Epithelial cell of esophagus (primary cell): ENCODE data around the gene TLK1.

ENCODE experiments used
- DNase-seq: peaks from one replicate; pipeline ENCODE4 v3.0.0; 2010; ENCODE audit warnings: low read depth
- H3K4me3 ChIP-seq: 2 replicates; pipeline ENCODE4 v1.5.1; 2011; ENCODE audit warnings: mild to moderate bottlenecking, low read length, control low read depth
- TF ChIP-seq, protein P1 (sequence below): IDR thresholded peaks from 2 replicates; pipeline ENCODE4 v1.5.1; 2011; ENCODE audit warnings: low read depth, mild to moderate bottlenecking, low read length, control low read depth, inconsistent platforms; ENCODE audit not compliant: insufficient read depth; ENCODE audit errors: missing control alignments

The TLK1 gene

DNA sequence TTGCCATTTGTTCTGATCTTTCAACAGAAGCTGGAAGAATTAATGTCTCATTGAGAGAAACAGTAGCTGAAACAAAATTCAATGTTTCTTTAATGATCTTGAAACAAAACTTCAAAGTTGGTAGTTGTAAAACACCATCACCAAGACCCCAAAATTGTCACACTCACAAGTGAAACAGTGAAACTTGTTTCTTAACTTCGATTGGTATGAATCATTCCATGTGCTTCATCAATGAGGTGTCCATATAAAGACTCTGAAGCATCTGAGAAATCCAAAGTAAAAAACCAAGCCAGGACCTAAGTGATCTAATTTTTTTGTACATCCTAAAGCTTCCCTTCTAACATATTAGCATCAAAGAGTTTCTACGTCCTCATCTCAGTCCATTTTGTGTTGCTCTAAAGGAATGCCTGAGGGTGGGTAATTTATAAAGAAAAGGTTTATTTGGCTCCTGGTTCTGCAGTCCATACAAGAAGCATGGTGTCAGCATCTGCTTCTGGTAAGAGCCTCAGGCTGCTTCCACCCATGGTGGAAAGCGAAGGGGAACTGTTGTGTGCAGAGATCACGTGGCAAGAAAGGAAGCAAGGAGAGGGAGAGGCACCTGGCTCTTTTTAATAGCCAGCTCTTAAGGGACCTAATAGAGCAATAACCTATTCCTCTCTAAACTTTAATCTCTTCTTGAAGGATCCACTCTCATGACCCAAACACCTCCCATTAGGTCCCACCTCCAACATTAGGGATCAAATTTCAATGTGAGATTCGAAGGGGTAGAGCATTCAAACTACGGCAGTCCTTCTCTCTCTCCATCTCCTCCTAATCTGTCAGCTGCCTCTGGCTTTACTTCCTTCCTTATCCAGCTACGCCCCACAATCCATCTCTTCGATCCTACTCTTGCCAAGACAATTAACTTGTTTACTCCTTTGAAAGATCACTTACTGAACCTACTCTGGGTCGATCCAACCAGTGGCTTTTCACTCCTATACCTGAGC lies 20.7 kb upstream of the TLK1 start:
- no peak for DNase-seq
- H3K4me3 ChIP-seq = no peak overlapping the region
- TF ChIP-seq, protein P1, sequence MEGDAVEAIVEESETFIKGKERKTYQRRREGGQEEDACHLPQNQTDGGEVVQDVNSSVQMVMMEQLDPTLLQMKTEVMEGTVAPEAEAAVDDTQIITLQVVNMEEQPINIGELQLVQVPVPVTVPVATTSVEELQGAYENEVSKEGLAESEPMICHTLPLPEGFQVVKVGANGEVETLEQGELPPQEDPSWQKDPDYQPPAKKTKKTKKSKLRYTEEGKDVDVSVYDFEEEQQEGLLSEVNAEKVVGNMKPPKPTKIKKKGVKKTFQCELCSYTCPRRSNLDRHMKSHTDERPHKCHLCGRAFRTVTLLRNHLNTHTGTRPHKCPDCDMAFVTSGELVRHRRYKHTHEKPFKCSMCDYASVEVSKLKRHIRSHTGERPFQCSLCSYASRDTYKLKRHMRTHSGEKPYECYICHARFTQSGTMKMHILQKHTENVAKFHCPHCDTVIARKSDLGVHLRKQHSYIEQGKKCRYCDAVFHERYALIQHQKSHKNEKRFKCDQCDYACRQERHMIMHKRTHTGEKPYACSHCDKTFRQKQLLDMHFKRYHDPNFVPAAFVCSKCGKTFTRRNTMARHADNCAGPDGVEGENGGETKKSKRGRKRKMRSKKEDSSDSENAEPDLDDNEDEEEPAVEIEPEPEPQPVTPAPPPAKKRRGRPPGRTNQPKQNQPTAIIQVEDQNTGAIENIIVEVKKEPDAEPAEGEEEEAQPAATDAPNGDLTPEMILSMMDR = no peak

DNA sequence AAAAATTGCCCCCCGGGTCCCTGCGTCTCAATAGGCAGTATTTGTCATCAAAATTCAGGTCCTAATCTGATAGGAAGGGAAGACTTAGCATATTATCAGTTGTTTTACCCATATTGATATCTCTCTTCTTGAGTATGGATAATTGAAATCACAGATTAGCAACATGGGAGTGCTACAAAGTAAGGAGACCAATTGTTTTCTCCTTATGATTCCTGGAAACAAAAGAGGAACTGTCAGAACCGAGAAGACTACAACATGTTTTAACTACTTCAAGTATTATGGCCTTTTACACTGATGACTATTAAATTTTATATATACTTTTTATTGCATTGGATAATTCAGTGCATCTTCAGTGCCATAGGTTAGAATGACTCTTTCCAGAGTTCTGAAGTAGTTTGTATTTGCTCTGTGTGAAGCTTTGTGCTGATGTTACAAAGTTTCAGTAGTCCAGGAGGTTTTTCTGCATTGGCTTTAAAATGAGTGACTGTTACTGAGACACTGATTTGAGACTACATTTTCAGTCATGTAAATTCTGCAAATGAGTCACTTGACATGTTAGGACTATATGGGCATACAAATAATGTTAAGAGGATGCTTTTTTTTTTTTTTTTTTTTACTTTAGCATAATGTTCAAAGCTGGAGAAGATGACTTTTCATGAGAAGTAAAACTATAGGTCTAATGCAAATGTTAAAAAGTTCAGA lies 19.7 kb upstream of the TLK1 start:
- H3K4me3 ChIP-seq = no peak overlapping the region
- TF ChIP-seq, protein P1 = no peak
- DNase-seq = peak; percentile 55

DNA sequence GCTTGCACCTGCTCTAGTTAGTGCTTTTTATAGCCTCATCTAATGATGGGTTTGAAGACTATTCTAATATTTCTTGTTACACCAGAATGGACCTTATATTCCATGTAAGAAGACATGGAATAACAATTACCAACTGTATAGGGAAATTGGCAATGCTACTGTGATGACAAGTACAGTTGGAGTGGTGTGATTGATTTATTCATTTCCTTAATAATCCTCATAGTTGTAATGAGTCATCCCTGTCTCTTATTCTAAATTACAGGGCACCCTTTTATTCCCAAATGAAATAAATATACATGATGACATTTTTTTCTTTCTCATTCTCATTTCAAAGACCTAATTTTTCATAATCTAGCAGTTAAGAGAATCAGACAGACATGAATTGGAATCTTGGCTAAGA lies 18.3 kb upstream of the TLK1 start:
- DNase-seq = peak; percentile 38
- TF ChIP-seq, protein P1 = no peak
- H3K4me3 ChIP-seq = no peak overlapping the region

DNA sequence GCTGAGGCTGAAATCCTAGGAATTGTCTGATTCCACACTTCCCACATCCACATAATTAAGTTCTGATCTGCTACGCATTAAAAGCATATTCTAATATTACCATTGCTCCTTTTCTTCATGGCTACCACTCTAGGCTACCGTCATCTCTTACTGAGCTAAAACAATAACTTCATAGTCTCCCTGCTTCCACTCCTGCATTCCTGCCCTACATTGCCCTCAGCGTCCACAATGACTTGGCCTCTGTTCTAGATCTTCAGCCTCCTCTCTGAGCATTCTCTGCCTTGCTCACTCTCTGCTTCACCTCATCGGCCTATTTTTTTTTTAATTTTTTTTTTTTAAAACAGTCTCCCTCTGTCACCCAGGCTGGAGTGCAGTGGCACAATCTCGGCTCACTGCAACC lies 15.8 kb upstream of the TLK1 start:
- TF ChIP-seq, protein P1 = no peak
- no peak overlapping the region for H3K4me3 ChIP-seq
- no peak for DNase-seq

DNA sequence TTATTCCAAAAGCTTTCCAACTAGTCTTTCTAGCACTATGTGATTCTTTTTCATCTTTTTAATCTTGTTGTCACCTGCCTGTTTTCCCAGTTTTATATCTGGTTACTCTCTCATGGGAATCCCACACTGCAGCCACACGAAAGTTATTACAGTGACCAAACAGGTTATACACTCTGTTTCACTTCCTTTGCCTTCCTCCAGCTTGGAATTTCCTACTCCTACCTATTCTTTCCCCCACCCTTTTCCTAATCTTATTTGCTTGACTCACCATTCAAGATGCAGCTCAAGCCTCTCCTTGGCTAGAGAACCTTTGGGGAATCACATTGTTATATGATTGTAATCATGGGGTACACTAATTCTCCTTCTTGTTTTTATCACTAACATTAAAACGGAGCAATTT lies 13.4 kb upstream of the TLK1 start:
- DNase-seq = peak; percentile 79
- H3K4me3 ChIP-seq = no peak overlapping the region
- TF ChIP-seq, protein P1 = no peak

DNA sequence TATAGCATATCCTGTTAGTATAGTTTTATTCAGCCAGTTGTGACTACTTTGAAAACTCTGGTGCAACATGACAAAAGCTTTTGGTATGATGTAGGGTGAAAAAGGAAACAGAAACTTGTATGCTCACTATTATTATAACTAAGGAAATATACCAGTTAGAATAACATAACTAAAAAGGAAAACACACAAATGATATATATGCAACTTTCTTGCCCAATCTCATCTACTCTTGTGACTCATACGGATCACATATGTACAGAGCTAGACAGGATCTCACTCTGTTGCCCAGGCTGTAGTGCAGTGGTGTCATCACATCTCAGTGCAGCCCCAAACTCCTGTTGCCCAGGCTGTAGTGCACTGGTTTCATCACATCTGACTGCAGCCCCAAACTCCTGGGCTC lies 12.4 kb upstream of the TLK1 start:
- DNase-seq = peak; percentile 60
- no peak overlapping the region for H3K4me3 ChIP-seq
- TF ChIP-seq, protein P1 = no peak
